Sigmoid colon (tissue), 4 donors: ENCODE data around the gene LRIT2.

Source experiments
- EP300 ChIP-seq, 4 donors: sonication (generic); formaldehyde crosslinking; IDR thresholded peaks; one replicate each; pipeline ENCODE4 v1.6.1; 2017; ENCODE audit warnings: antibody characterized with exemption in 4 of 4
- POLR2A ChIP-seq, 2 donors: fragments of 450-650 bp; IDR thresholded peaks; one replicate each; pipeline ENCODE4 v1.6.1; 2016; ENCODE audit warnings: antibody characterized with exemption in 2 of 2, mild to moderate bottlenecking in 2 of 2, moderate library complexity in 2 of 2
- POLR2AphosphoS5 ChIP-seq, 4 donors: sonication (generic); formaldehyde crosslinking; IDR thresholded peaks; one replicate each; pipeline ENCODE4 v1.6.1; 2017; ENCODE audit warnings: antibody characterized with exemption in 4 of 4
- TF ChIP-seq, protein P1 (sequence below), 4 experiments: fragments of 450-650 bp in 3 of 4; fragments of 200-600 bp in 1 of 4; IDR thresholded peaks; one replicate each; pipeline ENCODE4 v1.5.1; 2016 to 2019; ENCODE audit warnings: antibody characterized with exemption in 4 of 4, mild to moderate bottlenecking in 3 of 4, moderate library complexity in 2 of 4

DNA sequence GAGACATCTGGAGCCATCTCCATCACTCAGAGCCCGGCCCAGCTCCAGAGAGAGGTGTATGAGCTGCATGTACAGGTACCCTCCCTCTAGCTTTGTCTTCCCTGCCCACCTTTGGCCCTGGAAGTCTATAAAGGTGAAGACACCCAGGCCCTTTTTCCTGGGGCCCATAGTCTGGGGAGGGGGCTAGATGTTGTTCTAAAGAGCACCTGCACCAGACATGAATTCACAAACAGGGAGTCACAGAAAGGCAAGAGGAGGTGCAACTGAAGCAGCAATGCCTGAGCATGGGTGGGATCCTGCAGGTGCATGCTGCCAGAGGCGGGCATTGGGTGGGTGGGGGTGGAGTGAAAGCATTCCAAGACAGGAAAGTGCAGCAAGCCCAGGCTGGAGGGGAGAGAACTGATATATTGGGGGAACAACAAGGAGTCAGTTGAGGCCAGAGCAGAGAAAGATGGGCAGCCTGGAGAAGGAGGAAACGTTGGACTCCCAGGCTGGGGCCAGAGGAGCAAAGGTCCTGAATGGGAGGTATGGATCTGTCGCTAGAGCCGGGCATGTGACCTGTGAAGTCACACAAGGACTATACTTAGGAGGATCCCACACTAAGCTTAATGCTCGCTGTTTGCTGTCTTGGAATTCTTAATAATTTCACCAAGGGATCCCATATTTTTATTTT, 19.4 kb downstream of the LRIT2 start:
- TF ChIP-seq, protein P1, sequence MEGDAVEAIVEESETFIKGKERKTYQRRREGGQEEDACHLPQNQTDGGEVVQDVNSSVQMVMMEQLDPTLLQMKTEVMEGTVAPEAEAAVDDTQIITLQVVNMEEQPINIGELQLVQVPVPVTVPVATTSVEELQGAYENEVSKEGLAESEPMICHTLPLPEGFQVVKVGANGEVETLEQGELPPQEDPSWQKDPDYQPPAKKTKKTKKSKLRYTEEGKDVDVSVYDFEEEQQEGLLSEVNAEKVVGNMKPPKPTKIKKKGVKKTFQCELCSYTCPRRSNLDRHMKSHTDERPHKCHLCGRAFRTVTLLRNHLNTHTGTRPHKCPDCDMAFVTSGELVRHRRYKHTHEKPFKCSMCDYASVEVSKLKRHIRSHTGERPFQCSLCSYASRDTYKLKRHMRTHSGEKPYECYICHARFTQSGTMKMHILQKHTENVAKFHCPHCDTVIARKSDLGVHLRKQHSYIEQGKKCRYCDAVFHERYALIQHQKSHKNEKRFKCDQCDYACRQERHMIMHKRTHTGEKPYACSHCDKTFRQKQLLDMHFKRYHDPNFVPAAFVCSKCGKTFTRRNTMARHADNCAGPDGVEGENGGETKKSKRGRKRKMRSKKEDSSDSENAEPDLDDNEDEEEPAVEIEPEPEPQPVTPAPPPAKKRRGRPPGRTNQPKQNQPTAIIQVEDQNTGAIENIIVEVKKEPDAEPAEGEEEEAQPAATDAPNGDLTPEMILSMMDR (IDR thresholded peaks at IDR 0.05), result peak in 1 of 4 experiments; percentile 26
- TF ChIP-seq POLR2A (IDR thresholded peaks at IDR 0.05) (no peak), EP300 (IDR thresholded peaks at IDR 0.05) (no peak), POLR2AphosphoS5 (IDR thresholded peaks at IDR 0.05) (no peak)
